ENCODE results near the gene LYSMD1.
A peak's percentile ranks its signal among the peaks of the same experiment; 100 is the strongest.

The LYSMD1 gene

GRCh38 chr1:151175041-151175741 is 9.5 kb upstream of the LYSMD1 start:
- DNase-seq, result no peak

GRCh38 chr1:151171190-151171589 is 5.5 kb upstream of the LYSMD1 start:
- DNase-seq, result no peak

GRCh38 chr1:151167116-151167515 is 1.4 kb upstream of the LYSMD1 start:
- DNase-seq, result no peak

- DNase-seq, result no peak
Observed at GRCh38 chr1:151166505-151166956, 829 bp upstream of the LYSMD1 start.

DNA sequence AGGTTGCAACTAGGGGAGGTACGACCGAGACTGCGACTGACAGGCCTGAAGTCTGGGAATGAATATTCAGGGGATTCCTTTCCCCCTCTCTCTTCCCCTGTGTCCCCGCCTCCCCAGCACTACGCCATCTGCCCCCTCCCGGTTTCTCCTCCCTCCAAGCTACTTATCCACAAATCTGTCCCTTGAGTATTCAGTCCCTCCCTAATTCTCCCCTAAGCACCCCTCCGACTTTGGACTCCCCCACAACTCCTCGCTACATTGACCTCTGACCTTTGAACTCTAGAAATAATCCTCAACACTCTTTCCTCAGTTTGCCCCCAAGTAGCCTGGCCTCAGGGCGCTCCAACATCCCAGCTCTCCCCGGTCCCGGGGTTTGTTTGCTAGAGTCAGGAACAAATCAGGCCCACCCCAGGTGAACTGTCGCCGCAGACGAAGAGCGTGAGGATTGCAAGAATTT is 393 bp downstream of the LYSMD1 start:
- DNase-seq, result peak; percentile 51

DNA sequence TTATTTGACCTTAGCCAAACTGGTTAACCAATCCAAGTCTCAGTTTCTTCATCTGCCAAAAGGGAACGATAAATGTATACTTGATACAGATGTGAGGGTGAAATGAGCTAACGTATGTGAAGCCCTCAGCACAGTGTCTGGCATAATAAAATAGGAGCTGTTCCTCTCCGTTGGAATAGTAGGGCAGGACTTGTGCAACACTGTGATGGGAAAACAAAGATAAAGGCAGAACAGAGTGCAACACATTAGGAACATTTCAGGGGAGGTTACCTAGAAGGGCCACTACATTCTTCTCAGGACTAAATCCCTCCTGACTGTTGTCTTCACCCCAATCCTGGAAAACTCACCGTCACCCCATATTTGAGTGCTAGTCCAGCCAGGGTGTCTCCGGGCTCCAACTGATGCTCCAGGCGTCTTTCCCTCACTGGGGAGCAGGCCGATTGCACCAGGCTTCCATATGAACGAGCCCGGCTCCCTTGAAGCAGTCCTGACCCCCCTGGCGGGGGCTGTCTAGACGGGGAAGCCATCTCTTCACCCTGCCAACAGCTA is 896 bp downstream of the LYSMD1 start:
- DNase-seq, result no peak

DNA sequence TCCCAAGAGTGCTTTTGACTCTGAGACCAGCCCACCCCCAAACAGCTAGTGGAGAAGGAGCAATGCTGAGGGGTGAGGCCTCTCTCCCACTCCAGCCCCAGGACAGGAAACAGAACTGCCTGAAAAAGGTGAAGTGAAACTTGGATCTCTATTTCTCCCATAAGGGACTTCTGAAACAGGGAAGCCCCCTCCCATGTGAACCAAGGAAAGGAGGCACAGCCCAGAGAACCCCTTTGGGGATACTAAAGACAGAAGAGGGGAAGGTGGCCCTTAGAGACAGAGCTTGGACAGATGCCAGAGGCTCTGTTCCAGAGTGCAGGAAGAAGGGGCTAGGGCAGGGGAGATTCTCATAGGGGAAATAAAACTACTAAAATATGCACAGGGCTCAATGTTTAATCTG is 6.3 kb downstream of the LYSMD1 start:
- DNase-seq, result no peak

DNA sequence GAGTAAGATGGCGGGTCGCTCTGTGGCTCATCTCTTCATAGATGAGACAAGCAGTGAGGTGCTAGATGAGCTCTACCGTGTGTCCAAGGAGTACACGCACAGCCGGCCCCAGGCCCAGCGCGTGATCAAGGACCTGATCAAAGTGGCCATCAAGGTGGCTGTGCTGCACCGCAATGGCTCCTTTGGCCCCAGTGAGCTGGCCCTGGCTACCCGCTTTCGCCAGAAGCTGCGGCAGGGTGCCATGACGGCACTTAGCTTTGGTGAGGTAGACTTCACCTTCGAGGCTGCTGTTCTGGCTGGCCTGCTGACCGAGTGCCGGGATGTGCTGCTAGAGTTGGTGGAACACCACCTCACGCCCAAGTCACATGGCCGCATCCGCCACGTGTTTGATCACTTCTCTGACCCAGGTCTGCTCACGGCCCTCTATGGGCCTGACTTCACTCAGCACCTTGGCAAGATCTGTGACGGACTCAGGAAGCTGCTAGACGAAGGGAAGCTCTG is 6.9 kb downstream of the LYSMD1 start:
- no peak for DNase-seq

- DNase-seq, result no peak
Observed at GRCh38 chr1:151158326-151158725, 7.4 kb downstream of the LYSMD1 start.

GRCh38 chr1:151157067-151157531 is 8.6 kb downstream of the LYSMD1 start:
- no peak for DNase-seq

DNA sequence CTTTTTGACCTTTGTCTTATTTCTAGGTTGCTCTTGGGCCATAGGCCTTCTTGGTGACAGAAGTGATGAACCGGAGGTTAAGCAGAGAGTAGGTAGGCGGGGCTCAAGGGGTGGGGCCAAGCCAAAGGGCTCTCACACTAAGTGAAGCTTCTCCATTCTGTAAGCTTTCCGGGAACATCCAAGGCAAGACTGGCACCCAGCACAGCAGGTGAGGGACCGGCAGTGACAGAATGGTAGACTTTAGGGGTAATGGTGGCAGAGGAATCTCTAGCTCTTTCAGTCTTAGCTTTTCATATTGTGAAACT is 9.2 kb downstream of the LYSMD1 start, which contains the start of gene TNFAIP8L2:
TSS of gene TNFAIP8L2 (plus strand) at position 135 of the 305 bp plus-strand sequence. CDS start 2,049 bp downstream, outside the sequence.
- no peak for DNase-seq

GRCh38 chr1:151147665-151148064 is 18.0 kb downstream of the LYSMD1 start:
- no peak for DNase-seq

GRCh38 chr1:151147132-151147503 is 18.6 kb downstream of the LYSMD1 start:
- DNase-seq, result no peak

DNA sequence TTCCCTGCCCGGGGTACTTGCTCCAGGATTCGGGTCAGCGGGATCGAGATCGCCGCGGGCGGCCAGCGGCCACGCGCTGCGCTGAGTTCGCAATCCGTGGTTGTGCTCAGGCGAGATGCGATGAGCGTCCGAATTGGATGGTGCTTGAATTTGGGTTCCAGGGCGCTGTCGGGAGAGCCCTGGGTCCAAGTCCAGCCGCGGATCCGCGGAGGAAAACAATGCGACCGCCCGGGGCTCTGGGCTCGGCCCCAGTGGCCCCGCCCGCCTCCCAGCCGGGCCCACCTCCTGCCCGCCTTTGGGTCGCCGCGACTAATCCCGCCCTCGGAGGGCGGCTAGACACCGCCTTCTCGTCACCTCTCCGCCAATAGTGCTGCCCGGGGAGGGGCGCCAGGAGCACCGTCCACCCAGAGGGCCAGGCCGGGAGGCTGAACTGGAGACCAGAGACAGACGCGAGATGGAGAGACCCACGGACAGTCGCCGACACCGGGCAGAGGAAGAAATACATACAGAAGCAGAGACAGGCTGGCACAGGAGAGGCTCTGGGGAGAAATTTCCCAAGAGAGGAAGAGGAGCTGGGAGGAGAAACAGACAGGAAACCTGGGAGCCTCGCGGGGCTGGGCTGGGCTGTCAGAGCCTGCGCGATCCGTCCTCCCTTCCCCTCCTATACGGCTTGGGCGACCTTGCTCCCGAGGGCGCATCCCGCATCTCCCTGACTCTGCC is 19.1 kb downstream of the LYSMD1 start, which contains the start of gene SEMA6C:
TSS of gene SEMA6C (minus strand) at position 220 of the 720 bp plus-strand sequence. CDS start 4,010 bp downstream, outside the sequence.
- peak; percentile 84 for DNase-seq

DNA sequence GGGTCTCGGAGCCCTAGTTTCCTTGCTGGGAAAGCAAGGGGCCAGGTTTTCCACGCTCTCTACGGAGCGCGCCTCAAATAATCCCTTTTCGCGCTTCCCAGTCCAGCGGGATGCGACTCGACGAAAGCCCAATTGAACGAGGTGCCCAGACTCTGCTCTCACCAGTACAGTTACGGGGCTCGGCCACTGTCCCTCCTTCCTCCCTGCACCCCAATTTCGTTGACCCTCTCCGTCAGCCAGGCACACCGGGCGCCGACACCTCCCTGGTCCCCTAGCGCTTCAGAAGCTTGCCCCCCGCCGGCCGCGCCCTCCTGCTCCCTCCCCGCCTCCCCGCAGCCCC is 19.7 kb downstream of the LYSMD1 start:
- DNase-seq, result no peak

- no peak for DNase-seq
Observed at GRCh38 chr1:151145304-151146071, 20.2 kb downstream of the LYSMD1 start.

DNA sequence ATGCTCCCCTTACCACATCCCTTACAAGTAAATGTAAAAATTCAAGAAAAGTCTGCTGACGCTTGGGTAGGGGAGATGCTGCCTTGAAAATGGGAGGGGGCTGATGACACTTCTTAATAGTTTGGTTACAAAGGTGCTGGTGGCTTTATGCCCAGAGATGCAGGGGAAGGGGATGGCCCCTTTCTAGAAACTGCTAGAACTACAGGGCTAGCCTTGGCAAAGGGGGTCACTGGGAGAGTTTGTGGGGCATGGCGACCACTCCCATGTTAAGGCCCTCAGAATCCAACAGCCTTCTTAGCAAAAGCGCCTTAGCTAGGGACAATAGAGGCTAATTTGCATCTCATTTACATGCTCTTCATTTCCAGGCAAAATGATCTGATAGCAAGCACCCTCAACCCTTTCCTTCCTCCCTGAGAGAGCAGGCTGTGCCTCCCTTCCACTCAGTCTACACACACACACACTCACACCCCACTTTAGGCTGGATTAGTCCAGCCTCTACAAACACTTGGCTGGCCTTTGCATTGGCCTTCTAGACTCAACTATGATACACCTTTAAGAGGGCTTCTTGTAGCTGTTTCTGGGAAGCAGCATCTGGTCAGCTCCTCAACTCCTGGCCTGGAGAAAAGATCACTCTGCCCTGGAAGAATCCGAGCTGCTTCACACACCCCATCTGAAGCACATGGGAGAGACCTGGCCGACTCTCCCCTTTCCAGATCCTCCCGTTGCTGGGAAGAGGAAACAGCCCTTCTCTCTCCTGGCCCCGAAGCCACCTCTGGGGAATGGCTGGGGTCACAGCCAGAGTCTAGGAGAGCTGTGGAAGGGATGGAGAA is 21.0 kb downstream of the LYSMD1 start:
- DNase-seq, result no peak

- no peak for DNase-seq
Observed at GRCh38 chr1:151143986-151144385, 21.7 kb downstream of the LYSMD1 start.

DNA sequence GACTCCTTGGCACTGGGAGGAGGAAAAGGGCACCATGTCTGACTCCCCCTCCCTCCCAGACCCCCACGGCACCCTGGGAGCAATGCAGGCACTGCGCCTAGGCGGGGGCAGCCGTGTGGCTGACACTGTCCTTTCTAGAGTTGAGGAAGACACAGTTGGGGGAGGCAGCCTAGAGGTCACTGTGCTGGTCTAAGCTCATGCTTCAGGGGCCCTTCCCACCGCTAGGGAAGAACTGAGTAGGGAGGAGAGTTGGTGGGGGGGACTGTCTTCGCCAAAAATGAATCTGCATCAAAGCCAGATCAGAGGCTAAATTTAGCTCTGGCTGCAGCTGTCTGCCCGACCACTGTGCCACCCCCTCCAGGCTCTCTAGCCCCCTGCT is 22.7 kb downstream of the LYSMD1 start:
- no peak for DNase-seq

- no peak for DNase-seq
Observed at GRCh38 chr1:151142411-151143056, 23.2 kb downstream of the LYSMD1 start.

GRCh38 chr1:151137789-151138188 is 27.9 kb downstream of the LYSMD1 start:
- DNase-seq, result no peak
